ENCODE results near the gene RASAL1.

The RASAL1 gene

GRCh38 chr12:113138826-113139225 lies 3.3 kb upstream of the RASAL1 start:
- no peak for DNase-seq (ENCODE audit: low read depth)

DNA sequence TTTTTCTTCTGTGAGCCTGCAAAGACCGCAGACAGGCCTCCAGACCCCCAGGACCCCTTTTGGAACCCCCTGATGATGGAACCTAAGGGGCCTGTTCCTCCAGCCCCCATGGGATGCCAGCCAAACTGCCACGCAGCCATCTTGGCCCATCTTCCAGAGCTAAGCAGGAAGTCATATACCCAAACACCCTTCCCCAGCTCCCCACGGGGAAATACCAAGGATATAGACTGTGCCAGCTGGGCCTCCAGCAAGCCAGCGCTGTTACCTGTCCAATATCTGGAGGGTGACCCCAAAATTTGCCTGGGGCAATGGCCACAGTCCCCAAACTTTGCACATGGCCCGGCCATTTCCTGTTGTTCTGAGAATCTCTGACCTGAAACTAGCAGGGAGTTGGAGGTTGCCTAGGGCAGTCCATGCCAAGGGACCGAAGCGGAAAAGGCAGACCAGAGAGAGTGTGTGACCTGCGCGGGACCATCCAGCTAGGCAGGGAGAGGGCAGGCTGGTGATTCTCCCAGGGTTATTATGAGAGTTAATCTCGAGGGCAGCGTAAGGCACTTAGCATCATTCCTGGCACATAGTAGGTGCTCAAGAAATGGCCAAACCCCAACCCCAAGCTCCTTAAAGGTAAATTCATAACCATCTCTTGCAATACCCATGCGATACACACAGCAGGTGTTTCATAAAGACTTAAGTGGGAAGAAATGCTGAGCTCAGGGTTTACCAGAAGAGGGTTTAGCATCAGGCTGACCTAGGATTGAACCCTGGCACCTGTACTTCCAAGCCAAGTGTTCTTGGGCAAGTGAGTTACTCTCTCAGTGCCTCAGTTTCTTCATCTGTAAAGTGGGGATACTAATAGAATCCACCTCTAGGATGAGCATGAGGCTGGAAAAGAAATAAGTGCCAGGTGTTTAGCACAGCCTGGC lies 2.6 kb upstream of the RASAL1 start:
- no peak for DNase-seq (ENCODE audit: low read depth)

- DNase-seq (ENCODE audit: low read depth): no peak
Measured at GRCh38 chr12:113136990-113137511, 1.5 kb upstream of the RASAL1 start.

DNA sequence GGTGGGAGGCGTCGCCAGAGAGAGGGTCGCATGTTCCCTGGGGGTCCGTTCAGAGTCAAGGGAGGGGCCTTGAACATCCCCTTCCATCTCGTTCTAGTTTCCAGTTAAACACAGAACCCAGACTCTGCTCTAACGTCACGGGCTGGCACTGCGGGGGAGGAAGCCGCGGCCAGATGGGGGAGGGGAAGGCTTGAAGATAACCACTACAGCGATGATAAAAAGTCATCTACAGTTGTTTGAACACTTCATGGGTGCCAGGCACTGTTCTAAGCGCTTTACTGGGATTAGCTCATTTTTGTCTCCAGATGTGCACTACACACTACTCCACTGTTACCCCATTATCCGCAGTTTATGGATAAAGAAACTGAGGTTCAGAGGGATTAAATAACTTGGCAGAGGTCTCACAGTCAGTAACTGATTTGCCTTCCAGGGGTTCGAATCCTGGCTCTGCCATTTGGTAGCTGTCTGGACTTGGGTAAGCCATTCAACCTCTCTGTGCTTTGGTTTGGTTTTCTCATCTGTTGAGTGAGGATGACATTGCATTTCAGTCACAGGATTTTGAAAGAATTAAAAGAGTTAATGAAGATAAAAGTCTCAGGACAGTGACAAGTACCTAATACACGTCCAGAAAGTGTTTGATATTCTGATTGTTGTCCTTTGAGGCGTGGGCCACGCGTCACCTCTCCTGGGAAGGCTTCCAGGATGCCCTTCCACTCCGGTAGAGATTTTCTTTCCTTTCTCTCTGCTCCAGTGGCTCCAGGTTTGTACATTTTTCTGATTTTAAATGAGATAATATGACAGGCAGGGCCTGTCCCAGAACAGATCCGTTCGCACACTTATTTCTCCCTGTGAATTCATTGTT lies 798 bp upstream of the RASAL1 start:
- DNase-seq (ENCODE audit: low read depth): no peak

- no peak for DNase-seq (ENCODE audit: low read depth)
Measured at GRCh38 chr12:113134521-113134951, 1.0 kb downstream of the RASAL1 start.

GRCh38 chr12:113134071-113134470 lies 1.5 kb downstream of the RASAL1 start:
- DNase-seq (ENCODE audit: low read depth): no peak

DNA sequence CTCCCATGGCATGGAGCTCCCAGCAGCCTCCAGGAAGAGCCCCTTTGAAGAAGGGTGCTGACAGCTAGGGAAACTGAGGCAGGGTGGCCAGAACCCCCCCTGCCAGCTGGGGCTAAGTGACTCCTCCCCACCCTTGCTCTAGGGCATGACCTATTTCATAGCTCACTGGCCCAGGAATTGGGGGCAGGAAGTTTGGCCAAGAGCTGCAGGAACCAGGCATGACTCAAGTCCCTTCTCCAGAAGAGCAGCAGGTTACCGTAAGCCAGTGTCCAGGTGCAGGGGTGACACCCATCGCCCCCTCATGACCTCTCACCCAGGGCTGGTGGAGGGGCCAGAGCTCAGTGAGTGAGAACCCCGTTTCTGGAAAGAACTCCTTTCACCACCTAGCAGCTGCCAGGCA lies 1.9 kb downstream of the RASAL1 start:
- DNase-seq (ENCODE audit: low read depth): no peak

DNA sequence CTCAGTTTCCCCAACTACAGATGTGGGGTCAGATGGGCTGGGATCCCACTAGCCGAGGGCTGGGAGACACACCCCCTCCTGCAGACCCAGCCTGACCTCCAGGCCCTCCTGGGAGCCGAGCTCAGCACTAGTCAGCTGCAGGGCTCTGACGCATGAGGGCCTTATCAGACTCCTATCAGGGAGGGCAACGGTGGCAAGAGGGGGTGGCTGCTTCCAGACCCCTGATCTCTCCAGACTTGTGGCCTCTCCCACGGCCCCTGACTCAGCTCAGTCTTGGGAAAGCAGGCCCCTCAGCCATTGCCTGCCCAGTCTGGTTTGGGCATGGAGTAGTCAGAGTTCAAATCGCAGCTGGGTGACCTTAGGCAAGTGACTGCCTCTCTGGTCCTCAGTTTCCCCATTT lies 2.5 kb downstream of the RASAL1 start:
- DNase-seq (ENCODE audit: low read depth): no peak

- DNase-seq (ENCODE audit: low read depth): no peak
Measured at GRCh38 chr12:113131556-113131955, 4.0 kb downstream of the RASAL1 start.

- no peak for DNase-seq (ENCODE audit: low read depth)
Measured at GRCh38 chr12:113130457-113131135, 5.0 kb downstream of the RASAL1 start.

DNA sequence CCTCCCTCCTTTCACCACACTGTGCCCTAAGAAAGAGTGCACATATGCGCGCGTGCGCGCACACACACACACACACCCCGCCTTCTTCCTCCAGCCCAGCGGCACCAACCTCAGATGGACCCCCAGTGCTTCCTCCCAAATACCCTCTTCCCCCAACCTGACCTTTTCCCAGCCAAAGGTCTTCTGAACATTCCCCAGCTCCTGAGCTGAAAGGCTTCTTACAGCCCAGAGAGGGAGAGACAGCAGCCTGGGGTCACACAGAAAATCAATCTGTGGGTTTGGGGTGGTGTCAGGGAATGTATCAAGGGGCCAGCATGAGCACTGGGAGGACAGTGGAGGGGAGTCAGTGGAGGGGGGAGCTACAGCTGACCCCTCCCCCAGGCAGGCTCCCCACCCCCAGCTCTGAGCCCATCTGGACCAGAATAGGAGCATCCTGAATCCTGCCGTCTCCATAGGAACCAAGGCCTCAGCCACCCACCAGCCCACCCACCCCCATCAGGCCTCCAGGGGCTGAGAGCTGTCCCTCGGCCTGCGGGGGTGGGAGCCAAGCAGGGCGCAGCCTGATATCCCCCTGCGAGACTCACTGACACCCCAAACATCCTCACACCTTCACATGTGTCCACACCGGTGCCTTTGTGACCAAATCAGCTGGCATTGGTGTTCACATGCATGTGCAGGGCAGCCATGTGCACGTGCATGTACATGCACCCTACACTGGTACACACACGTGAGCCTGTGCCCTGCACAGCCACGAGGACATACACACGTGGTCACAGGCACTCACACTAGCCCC lies 5.7 kb downstream of the RASAL1 start:
- no peak for DNase-seq (ENCODE audit: low read depth)

- no peak for DNase-seq (ENCODE audit: low read depth)
Measured at GRCh38 chr12:113128802-113129663, 6.5 kb downstream of the RASAL1 start.

DNA sequence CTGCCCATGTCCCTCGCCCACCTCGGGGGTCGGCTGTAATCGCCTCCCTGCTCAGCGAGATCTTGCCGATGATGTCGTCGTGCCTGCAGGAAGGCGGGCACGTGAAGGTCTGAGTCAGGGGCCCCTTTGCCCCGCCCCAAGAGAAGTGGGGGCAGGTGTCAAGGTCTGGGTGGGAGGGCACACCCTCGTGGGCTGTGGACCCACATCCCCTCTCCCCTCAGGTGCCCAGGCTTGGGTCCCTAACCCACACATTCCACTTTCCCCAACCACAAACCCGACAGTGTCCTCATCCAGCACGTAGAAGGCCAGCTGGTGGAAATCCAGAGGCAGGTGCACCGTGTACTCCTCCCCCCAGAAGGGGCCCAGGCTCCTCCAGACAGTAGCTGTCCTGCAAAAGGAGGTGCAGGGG lies 7.8 kb downstream of the RASAL1 start:
- no peak for DNase-seq (ENCODE audit: low read depth)

- DNase-seq (ENCODE audit: low read depth): no peak
Measured at GRCh38 chr12:113120670-113121370, 14.7 kb downstream of the RASAL1 start.

DNA sequence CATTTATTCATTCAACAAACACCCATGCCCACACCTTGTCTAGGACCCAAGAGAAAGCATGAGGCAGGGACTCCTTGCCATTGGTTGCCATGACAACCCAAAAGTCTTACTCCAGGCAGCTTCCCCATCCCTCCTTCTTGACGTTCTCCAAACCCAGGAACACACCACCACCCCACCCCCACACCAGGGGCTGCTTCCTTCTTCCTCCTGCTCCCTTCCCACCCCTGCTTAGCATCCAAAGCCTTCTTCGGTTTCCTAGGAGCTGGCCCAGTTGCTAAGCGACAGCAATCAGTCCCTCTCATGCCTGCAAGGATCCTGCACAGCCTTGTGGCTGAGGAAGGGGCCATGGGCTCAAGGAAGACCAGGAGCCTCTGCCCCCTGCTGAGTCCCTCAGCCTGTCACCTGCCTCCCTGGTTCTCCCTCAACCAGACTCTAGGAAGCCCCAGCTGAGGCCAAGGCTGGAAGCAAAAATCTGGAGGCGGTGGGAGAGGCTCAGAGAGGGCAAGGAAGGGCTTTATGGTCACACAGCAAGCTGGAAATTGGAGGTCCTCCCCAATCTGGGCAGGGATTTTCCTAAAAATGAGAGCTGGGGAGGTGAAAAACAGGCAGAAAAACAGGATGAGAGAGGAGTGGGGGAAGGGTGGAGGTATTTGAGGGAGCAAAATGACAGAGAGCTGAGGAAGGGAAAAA lies 15.4 kb downstream of the RASAL1 start:
- no peak for DNase-seq (ENCODE audit: low read depth)

DNA sequence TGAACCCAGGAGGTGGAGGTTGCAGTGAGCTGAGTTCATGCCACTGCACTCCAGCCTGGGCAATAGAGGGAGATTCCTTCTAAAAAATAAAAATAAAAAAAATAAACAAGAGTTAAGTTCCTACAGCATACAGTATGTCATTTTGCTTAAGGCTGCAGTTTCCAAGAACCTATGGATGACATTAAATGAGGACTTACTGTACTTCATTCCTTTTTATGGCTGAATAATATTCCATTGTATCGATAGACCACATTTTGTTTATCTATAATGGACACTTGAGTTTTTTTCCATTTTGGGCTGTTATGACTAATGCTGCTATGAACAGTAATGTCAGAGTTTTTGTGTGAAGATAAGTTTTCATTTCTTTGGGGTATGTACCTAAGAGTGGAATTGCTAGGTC lies 17.4 kb downstream of the RASAL1 start:
- no peak for DNase-seq (ENCODE audit: low read depth)

DNA sequence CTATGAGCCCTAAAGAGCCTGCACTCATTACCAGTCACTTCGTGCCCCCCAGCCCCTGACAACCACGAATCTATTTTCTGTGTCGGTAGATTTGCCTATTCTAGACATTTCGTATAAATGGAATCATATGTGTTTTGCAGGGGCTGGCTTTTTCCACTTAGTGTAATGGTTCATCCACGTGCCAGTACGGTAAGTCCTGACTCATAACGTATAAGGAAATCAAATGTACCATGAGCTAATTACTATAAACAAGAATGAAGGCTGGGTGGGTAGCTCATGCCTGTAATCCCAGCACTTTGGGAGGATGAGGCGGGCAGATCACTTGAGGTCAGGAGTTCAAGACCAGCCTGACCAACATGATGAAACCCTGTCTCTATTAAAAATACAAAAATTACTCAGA lies 17.9 kb downstream of the RASAL1 start:
- peak; percentile 61 for DNase-seq (ENCODE audit: low read depth)

DNA sequence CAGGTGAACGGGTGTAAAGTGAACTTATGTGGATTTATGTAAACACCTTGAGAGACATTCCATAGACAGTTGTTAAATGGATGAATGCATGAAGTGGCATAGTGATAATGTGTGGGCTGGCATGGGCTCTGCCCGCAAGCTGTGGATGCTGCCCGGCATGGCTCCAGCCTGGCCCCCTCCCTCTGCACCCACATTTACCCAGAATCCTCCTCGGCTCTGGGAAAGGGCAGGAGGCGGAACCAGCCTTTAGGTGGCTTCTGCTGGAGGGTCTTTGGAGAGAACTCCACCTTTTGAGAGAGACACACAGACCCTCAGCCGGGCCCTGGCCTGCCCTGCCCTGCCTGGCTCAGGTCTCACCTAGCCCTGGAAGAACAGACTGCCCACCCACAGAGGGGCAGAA lies 18.7 kb downstream of the RASAL1 start:
- DNase-seq (ENCODE audit: low read depth): no peak

DNA sequence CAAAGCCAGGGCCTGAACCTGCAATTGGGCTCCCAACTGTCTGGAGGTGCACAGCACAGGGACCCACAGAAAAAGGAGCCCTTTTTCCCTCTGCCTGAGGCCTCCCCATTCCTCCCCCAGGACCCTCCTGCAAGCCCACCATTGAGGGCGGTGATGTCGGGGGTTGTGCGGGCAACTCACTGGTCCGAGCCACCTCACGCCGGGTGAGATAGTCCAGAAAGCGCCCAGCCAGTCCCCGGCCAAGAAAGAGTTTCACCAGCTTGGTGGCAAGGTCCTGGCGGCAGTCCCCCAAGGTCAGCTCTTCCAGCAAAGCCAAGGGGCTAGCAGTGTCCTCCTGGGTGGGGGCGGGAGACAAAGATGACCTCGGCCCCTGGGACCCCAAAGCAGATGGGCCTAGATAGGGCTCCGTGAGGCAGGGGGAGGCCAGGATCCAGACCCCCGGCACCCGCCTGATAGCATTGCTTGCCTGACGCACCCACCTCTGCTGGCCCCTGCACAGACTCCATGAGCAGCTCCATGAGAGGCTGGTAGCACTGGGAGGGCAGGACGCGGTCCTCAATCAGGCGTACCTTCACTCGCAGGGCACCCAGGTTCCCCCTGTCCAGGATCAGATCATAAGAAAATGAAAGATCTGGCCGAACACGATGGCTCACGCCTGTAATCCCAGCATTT lies 20.0 kb downstream of the RASAL1 start:
- no peak for DNase-seq (ENCODE audit: low read depth)

All from iris pigment epithelial cell (primary cell).